NCI-H146 treated with DMSO at 0.1 percent for 48 hours (cell line): ENCODE data around the gene PRKAB2.
"Not testable (repeated sequence)": the region's sequence is repeated elsewhere in the genome, so short reads cannot be mapped to it uniquely, and the experiment has no call there.

Experiments used
- DNase-seq: peaks from one replicate; lab custom pipeline; 2025; ENCODE audit not compliant: unreplicated experiment; lab: John Stamatoyannopoulos, UW

The PRKAB2 gene

GRCh38 chr1:147172168-147173016 lies at the start of gene PRKAB2:
Gene PRKAB2 (minus strand): TSS chr1:147172470. CDS start chr1:147172144, 326 bp downstream.
- DNase-seq, result peak; percentile 78

- no peak for DNase-seq
Measured at GRCh38 chr1:147218606-147219005, 46.3 kb upstream of the PRKAB2 start.

GRCh38 chr1:147217141-147217540 lies 44.9 kb upstream of the PRKAB2 start:
- DNase-seq, result no peak

- no peak for DNase-seq
Measured at GRCh38 chr1:147216124-147216523, 43.9 kb upstream of the PRKAB2 start.

- DNase-seq, result no peak
Measured at GRCh38 chr1:147215540-147215916, 43.3 kb upstream of the PRKAB2 start.

- DNase-seq, result no peak
Measured at GRCh38 chr1:147214842-147215539, 42.7 kb upstream of the PRKAB2 start.

GRCh38 chr1:147214325-147214724 lies 42.1 kb upstream of the PRKAB2 start:
- no peak for DNase-seq

- DNase-seq, result no peak
Measured at GRCh38 chr1:147213271-147213670, 41.0 kb upstream of the PRKAB2 start.

GRCh38 chr1:147211577-147211976 lies 39.3 kb upstream of the PRKAB2 start:
- DNase-seq, result no peak

GRCh38 chr1:147210987-147211386 lies 38.7 kb upstream of the PRKAB2 start:
- no peak for DNase-seq

GRCh38 chr1:147209825-147210821 lies 37.9 kb upstream of the PRKAB2 start:
- DNase-seq, result no peak

GRCh38 chr1:147208619-147209018 lies 36.3 kb upstream of the PRKAB2 start:
- no peak for DNase-seq

- no peak for DNase-seq
Measured at GRCh38 chr1:147207192-147207591, 34.9 kb upstream of the PRKAB2 start.

GRCh38 chr1:147204080-147204479 lies 31.8 kb upstream of the PRKAB2 start:
- DNase-seq, result no peak

- no peak for DNase-seq
Measured at GRCh38 chr1:147202576-147202975, 30.3 kb upstream of the PRKAB2 start.

- DNase-seq, result no peak
Measured at GRCh38 chr1:147201786-147202185, 29.5 kb upstream of the PRKAB2 start.

- no peak for DNase-seq
Measured at GRCh38 chr1:147201276-147201675, 29.0 kb upstream of the PRKAB2 start.

- not testable (repeated sequence) for DNase-seq
Measured at GRCh38 chr1:147197324-147197723, 25.1 kb upstream of the PRKAB2 start.

GRCh38 chr1:147189514-147189913 lies 17.2 kb upstream of the PRKAB2 start:
- DNase-seq, result no peak

- peak; percentile 94 for DNase-seq
Measured at GRCh38 chr1:147185432-147185831, 13.2 kb upstream of the PRKAB2 start.
